ENCODE data around the gene DENND1C. TPM values are rescaled to one million over a fixed set of nuclear protein-coding genes. Genes with fewer than 3 reads are reported as not detected.
A peak's percentile ranks its signal among the peaks of the same experiment; 100 is the strongest.

DENND1C gene
- polyA plus RNA-seq, 2 of the 4 experiments (the other 2 are of a cell fraction), result 0.30 to 0.32 TPM

DNA sequence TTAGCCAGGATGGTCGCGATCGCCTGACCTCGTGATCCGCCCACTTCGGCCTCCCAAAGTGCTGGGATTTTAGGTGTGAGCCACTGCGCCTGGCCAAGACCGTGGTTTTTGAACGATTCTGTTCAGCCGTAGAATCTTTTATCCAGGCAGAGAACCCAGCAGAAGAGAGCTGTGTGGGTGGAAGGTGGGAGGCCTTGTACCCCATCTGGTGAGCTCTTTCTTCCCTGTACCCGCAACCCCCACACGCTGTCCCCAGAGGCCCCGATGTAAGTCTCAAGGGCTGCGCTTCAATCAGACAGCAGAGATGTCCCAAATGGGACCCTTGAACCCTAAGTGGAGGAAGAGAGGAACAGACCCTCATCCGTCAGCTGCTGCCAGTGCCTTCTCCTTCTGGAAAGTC is 25.7 kb downstream of the DENND1C start:
- Histone ChIP-seq H3K4me2 (no peak overlapping the region), H3K4me1 (peaks cover 5% of the 10 kb centered on the region; the same call in 1 of the 3 replicates), H3K4me3 (no peak overlapping the region), H3K27ac (no peak overlapping the region), H3K9me3 (no peaks in the 10 kb centered on the region; the same call in 2 of the 3 replicates)
- 97% methylated on average over 15 of the region's 15 CpGs for WGBS (ENCODE audit: missing lambda C conversion rate)
- ChIA-PET POLR2A (no interaction called here), CTCF (interaction anchor here (0.5 to 1.8 kb wide), 2 partner anchors 10 to 408 kb away, joined by 3 read pairs; no protein-coding TSS in a partner anchor)
- FAIRE-seq (no peak), DNase-seq (ENCODE audit: low read depth in 1 of 2, low spot score in 1 of 2) (no peak), ATAC-seq (no peak)
- no peak for TF ChIP-seq KDM5A (IDR thresholded peaks at IDR 0.05)
- no peak for TF ChIP-seq ZC3H11A (IDR thresholded peaks at IDR 0.05)
- no peak for TF ChIP-seq HDAC2 (IDR thresholded peaks at IDR 0.05)
- TF ChIP-seq, protein P1, sequence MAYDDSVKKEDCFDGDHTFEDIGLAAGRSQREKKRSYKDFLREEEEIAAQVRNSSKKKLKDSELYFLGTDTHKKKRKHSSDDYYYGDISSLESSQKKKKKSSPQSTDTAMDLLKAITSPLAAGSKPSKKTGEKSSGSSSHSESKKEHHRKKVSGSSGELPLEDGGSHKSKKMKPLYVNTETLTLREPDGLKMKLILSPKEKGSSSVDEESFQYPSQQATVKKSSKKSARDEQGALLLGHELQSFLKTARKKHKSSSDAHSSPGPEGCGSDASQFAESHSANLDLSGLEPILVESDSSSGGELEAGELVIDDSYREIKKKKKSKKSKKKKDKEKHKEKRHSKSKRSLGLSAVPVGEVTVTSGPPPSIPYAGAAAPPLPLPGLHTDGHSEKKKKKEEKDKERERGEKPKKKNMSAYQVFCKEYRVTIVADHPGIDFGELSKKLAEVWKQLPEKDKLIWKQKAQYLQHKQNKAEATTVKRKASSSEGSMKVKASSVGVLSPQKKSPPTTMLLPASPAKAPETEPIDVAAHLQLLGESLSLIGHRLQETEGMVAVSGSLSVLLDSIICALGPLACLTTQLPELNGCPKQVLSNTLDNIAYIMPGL (CRISPR knock-in tag; IDR thresholded peaks at IDR 0.05; ENCODE audit: borderline replicate concordance), result no peak

DNA sequence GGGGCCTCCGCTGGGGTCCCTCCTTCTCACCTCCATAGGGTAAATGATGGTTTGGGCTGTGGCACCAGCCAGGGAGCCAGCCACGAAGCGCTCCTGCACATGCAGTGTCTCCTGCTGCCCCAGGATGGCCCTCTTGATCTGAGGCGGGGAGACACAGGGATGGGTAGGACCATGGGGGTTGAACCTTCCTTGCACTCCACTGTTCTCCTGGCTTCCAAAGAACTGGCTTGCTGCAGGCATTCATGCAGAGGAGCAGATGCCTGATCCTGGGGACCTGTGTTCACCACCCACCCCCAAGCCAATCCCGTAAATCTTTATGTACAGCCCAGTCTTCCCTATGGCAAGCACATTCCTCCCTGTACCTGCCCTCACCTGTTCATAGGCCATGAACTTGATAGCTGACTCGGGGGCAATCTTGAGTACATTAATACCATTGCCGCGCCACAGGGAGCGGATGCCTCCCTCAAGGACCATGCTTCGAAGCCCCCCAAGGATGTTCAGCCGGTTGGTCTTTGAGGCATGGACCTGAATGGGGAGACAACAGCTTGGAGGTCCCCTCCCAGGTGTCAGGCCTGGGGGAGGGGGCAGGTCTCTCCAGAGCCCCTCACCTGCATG is 27.5 kb downstream of the DENND1C start:
- peaks cover 4% of the 10 kb centered on the region; the same call in 1 of the 3 replicates for H3K4me1 ChIP-seq
- CTCF ChIA-PET, result no interaction called here
- POLR2A ChIA-PET, result no interaction called here
- H3K27ac ChIP-seq, result no peak overlapping the region
- no peak for FAIRE-seq
- H3K9me3 ChIP-seq, result no peaks in the 10 kb centered on the region; the same call in 2 of the 3 replicates
- TF ChIP-seq KDM1A (IDR thresholded peaks at IDR 0.05; ENCODE audit: low read depth) (no peak), RARB (CRISPR knock-in tag; IDR thresholded peaks at IDR 0.05) (no peak), CBX8 (IDR thresholded peaks at IDR 0.05) (no peak), BHLHE40 (IDR thresholded peaks at IDR 0.05; ENCODE audit: low read depth, low read length) (no peak)
- TF ChIP-seq, protein P2, sequence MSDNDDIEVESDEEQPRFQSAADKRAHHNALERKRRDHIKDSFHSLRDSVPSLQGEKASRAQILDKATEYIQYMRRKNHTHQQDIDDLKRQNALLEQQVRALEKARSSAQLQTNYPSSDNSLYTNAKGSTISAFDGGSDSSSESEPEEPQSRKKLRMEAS (IDR thresholded peaks at IDR 0.05), result no peak
- TF ChIP-seq, protein P3, sequence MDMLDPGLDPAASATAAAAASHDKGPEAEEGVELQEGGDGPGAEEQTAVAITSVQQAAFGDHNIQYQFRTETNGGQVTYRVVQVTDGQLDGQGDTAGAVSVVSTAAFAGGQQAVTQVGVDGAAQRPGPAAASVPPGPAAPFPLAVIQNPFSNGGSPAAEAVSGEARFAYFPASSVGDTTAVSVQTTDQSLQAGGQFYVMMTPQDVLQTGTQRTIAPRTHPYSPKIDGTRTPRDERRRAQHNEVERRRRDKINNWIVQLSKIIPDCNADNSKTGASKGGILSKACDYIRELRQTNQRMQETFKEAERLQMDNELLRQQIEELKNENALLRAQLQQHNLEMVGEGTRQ (IDR thresholded peaks at IDR 0.05), result no peak
- no peak for ATAC-seq
- H3K4me2 ChIP-seq, result no peak overlapping the region
- no peak overlapping the region for H3K4me3 ChIP-seq
- DNase-seq (ENCODE audit: low read depth in 1 of 2, low spot score in 1 of 2), result peak in 1 of 2 experiments; percentile 22
- 85% methylated on average over 4 of the region's 11 CpGs for WGBS (ENCODE audit: missing lambda C conversion rate)

DNA sequence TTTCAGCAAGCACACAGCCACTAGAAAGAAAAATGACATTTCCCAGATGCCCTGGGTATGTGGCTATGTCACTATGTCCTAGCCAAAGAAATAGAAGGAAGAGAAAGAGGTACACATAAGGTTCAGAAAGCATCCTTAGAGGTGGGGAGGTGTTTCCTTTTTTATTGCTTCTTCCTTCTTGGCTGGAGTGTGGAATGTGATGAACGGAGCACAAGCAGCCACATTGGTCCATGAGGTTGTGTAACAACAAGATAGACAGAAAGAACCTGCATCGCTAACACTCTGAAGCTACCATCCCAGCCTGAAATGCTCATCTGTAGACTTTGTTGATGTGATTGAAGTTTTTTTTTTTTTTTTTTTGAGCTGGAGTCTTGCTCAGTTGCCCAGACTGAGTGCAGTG is 28.7 kb downstream of the DENND1C start:
- Histone ChIP-seq H3K4me1 (no peaks in the 10 kb centered on the region), H3K4me2 (no peak overlapping the region), H3K4me3 (no peak overlapping the region), H3K27ac (no peak overlapping the region), H3K9me3 (no peaks in the 10 kb centered on the region; the same call in 2 of the 3 replicates)
- 91% methylated on average over 2 of the region's 2 CpGs for WGBS (ENCODE audit: missing lambda C conversion rate)
- ChIA-PET CTCF (no interaction called here), POLR2A (no interaction called here)
- no peak for ATAC-seq
- FAIRE-seq, result no peak
- no peak for DNase-seq (ENCODE audit: low read depth in 1 of 2, low spot score in 1 of 2)
- TF ChIP-seq JUNB (IDR thresholded peaks at IDR 0.05), result no peak
- TF ChIP-seq, protein P1 (CRISPR knock-in tag; IDR thresholded peaks at IDR 0.05; ENCODE audit: borderline replicate concordance), result no peak
- no peak for TF ChIP-seq CBX8 (IDR thresholded peaks at IDR 0.05)
- TF ChIP-seq PHF8 (IDR thresholded peaks at IDR 0.05; ENCODE audit: borderline replicate concordance, low read depth), result no peak
- TF ChIP-seq NPAS2 (CRISPR knock-in tag; IDR thresholded peaks at IDR 0.05; ENCODE audit: borderline replicate concordance), result no peak
- no peak for TF ChIP-seq GATA3 (IDR thresholded peaks at IDR 0.05; ENCODE audit: borderline replicate concordance)
- TF ChIP-seq, protein P4, sequence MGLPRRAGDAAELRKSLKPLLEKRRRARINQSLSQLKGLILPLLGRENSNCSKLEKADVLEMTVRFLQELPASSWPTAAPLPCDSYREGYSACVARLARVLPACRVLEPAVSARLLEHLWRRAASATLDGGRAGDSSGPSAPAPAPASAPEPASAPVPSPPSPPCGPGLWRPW (IDR thresholded peaks at IDR 0.05), result no peak
- TF ChIP-seq, protein P2 (IDR thresholded peaks at IDR 0.05), result no peak
- TF ChIP-seq, protein P5, sequence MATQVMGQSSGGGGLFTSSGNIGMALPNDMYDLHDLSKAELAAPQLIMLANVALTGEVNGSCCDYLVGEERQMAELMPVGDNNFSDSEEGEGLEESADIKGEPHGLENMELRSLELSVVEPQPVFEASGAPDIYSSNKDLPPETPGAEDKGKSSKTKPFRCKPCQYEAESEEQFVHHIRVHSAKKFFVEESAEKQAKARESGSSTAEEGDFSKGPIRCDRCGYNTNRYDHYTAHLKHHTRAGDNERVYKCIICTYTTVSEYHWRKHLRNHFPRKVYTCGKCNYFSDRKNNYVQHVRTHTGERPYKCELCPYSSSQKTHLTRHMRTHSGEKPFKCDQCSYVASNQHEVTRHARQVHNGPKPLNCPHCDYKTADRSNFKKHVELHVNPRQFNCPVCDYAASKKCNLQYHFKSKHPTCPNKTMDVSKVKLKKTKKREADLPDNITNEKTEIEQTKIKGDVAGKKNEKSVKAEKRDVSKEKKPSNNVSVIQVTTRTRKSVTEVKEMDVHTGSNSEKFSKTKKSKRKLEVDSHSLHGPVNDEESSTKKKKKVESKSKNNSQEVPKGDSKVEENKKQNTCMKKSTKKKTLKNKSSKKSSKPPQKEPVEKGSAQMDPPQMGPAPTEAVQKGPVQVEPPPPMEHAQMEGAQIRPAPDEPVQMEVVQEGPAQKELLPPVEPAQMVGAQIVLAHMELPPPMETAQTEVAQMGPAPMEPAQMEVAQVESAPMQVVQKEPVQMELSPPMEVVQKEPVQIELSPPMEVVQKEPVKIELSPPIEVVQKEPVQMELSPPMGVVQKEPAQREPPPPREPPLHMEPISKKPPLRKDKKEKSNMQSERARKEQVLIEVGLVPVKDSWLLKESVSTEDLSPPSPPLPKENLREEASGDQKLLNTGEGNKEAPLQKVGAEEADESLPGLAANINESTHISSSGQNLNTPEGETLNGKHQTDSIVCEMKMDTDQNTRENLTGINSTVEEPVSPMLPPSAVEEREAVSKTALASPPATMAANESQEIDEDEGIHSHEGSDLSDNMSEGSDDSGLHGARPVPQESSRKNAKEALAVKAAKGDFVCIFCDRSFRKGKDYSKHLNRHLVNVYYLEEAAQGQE (IDR thresholded peaks at IDR 0.05), result no peak
- no peak for TF ChIP-seq HDAC2 (IDR thresholded peaks at IDR 0.05)
- no peak for TF ChIP-seq CHD2 (IDR thresholded peaks at IDR 0.05; ENCODE audit: low read length, partially characterized antibody)
- no peak for TF ChIP-seq FOXS1 (CRISPR knock-in tag; IDR thresholded peaks at IDR 0.05)
- TF ChIP-seq ZFP36 (IDR thresholded peaks at IDR 0.05; ENCODE audit: borderline replicate concordance, partially characterized antibody), result no peak
- no peak for TF ChIP-seq FOSB (CRISPR knock-in tag; IDR thresholded peaks at IDR 0.05)
- no peak for TF ChIP-seq POLR2AphosphoS2 (conservative IDR thresholded peaks at IDR 0.05; ENCODE audit: low read length)
- no peak for TF ChIP-seq ZSCAN20 (CRISPR knock-in tag; IDR thresholded peaks at IDR 0.05)
- TF ChIP-seq HEYL (CRISPR knock-in tag; IDR thresholded peaks at IDR 0.05), result no peak
- TF ChIP-seq CBX2 (IDR thresholded peaks at IDR 0.05; ENCODE audit: borderline replicate concordance, low read depth), result no peak

Measured in A549 (cell line).